Stimulated activated CD8-positive, alpha-beta memory T cell treated with anti-CD3 and anti-CD28 coated beads, Interleukin-7, amount 100 ng/mL, for 4 hours (primary cell): ENCODE results near the gene CHODL.

ENCODE experiments used
- DNase-seq, 2 donors: peaks; one replicate each; pipeline ENCODE4 v3.0.0-alpha.2; 2020; ENCODE audit warnings: low read depth in 2 of 2

The CHODL gene

GRCh38 chr21:18289876-18290275 is 45.2 kb downstream of the CHODL start:
- no peak for DNase-seq

GRCh38 chr21:18294100-18294499 is 49.5 kb downstream of the CHODL start:
- no peak for DNase-seq

GRCh38 chr21:18298228-18298627 is 53.6 kb downstream of the CHODL start:
- DNase-seq: no peak
